Natural killer cell (primary cell): ENCODE data around the gene PPP1R1A. TPM values are rescaled to one million over a fixed set of nuclear protein-coding genes. Genes with fewer than 3 reads are reported as not detected.

Experiments
- ATAC-seq, 3 donors: fragments of 150-1000 bp in 2 of 3; fragments of 200-7000 bp in 1 of 3; cut with Tn5 transposase; 1 replicate in 1 of 3; 2 replicates in 2 of 3; pipeline ENCODE4 v1.10.0; 2021; ENCODE audit warnings: mild to moderate bottlenecking in 2 of 3, moderate library complexity in 2 of 3
- DNase-seq, 2 donors: peaks; one replicate each; pipeline versions ENCODE4 v3.0.0 to v3.0.0-alpha.2; 2013 to 2021; ENCODE audit warnings: mixed read lengths in 1 of 2
- H3K27ac ChIP-seq: one replicate; pipeline ENCODE4 v1.5.1; 2013; ENCODE audit warnings: mild to moderate bottlenecking, low read length
- H3K27me3 ChIP-seq: one replicate; pipeline ENCODE4 v1.6.1; 2013; ENCODE audit warnings: low read length; ENCODE audit not compliant: control insufficient read depth, insufficient read depth
- H3K36me3 ChIP-seq: one replicate; pipeline ENCODE4 v1.6.1; 2013; ENCODE audit warnings: low read length; ENCODE audit not compliant: control insufficient read depth, insufficient read depth
- H3K4me1 ChIP-seq: one replicate; pipeline ENCODE4 v1.6.1; 2013; ENCODE audit warnings: low read length; ENCODE audit not compliant: control insufficient read depth, insufficient read depth
- H3K4me3 ChIP-seq: one replicate; pipeline ENCODE4 v1.5.1; 2013; ENCODE audit warnings: low read length
- H3K9me3 ChIP-seq: one replicate; pipeline ENCODE4 v1.6.1; 2013; ENCODE audit warnings: low read length; ENCODE audit not compliant: control insufficient read depth, insufficient read depth
- H3K27ac Mint-ChIP-seq, 2 donors: one replicate each; pipeline ENCODE4 v1.8.0; 2022; ENCODE audit warnings: mild to moderate bottlenecking in 2 of 2, mixed read lengths in 2 of 2, moderate library complexity in 1 of 2
- H3K27me3 Mint-ChIP-seq, 2 donors: one replicate each; pipeline ENCODE4 v1.8.0; 2022; ENCODE audit warnings: low read depth in 2 of 2, mixed read lengths in 2 of 2
- H3K36me3 Mint-ChIP-seq: one replicate; pipeline ENCODE4 v1.8.0; 2022; ENCODE audit warnings: mixed read lengths
- H3K4me1 Mint-ChIP-seq, 2 donors: one replicate each; pipeline ENCODE4 v1.8.0; 2022; ENCODE audit warnings: mixed read lengths in 2 of 2
- H3K4me3 Mint-ChIP-seq: one replicate; pipeline ENCODE4 v1.8.0; 2022; ENCODE audit warnings: mild to moderate bottlenecking, moderate library complexity, mixed read lengths
- H3K9me3 Mint-ChIP-seq, 2 donors: one replicate each; pipeline ENCODE4 v1.8.0; 2022; ENCODE audit warnings: mixed read lengths in 2 of 2
- CTCF ChIP-seq: fragments of 200-600 bp; IDR thresholded peaks from one replicate; pipeline ENCODE4 v1.8.0; 2022; ENCODE audit warnings: antibody characterized with exemption
- WGBS: methylation state at CpG from one replicate; pipeline ENCODE4 v1.1.7; 2013; ENCODE audit warnings: missing lambda C conversion rate; ENCODE audit not compliant: insufficient coverage; 5-methylcytosine and 5-hydroxymethylcytosine counted together
- intact Hi-C: fragments of 100-400 bp; cut with micrococcal nuclease; formaldehyde crosslinking; loops from one replicate; pipeline ENCODE4 v1.14.2; 2022
- total RNA-seq, 4 donors: library from RNA; stranded (reverse); fragments of 120-200 nt in 1 of 4; gene quantifications; one replicate each; pipeline versions ENCODE4 v1.2.3 to v1.2.4, GENCODE V29; 2013 to 2022

PPP1R1A gene
- total RNA-seq, 3 donors from 2014 or later (not counting 1 experiment from before 2014, with no cell fraction given) = not detected

DNA sequence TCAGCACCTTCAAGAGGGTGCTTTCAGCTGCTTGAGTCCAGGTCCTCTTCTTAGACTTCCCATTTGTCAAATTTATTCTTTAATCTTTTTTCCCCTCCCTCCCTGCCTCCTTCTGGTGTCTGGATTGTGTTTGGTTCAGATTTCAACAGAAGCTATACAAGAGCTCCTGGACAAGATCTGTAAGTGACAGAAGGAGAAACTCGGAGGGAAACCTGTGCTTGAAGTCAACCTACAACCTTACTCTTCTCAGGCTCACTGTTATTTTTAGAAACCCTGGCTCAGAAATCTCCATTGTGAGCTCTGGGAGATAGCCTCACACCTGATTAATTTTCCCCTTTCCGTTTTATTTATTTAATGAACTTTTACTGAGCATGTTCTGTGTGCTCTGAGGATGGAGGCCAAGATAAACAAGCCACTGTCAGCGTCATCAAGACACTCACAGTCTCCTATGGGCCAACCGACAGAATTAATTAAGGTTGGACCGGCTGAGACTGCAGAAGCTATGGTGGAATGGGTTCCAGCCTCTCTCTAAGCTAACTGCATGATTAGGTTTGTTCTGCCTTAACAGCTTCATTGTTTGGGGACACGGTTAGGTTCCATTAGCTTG, 25.6 kb downstream of the PPP1R1A start:
- H3K36me3 Mint-ChIP-seq = no peaks in the 10 kb centered on the region
- intact Hi-C loops = no loop called here

DNA sequence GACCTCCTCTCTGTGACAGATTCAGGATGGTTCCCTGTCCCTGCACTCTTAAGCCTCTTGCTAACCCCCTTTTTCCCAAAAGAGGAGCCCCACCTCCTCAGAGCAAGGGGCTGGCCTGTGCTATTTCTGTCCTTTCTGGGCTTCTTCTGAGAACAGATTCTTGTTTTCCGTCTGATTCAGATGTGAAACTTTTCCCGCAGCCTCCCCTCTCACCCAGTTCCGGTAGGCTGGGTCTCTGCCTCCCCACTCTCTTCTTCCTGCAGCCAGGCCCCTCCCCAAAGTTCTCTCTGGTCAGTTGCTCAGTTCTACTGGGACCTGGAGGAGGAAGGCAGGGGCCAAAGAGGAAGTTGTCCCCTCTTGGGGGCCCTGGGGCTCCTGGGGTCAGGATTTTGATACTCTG, 27.3 kb downstream of the PPP1R1A start:
- Mint-ChIP-seq H3K4me1 (peaks cover 15 to 29% of the 10 kb centered on the region in 2 donors), H3K27ac (peak overlapping the region; percentile 37 to 86), H3K4me3 (peak overlapping the region; percentile 88), H3K27me3 (no peaks in the 10 kb centered on the region), H3K9me3 (no peaks in the 10 kb centered on the region), H3K36me3 (no peaks in the 10 kb centered on the region)
- Histone ChIP-seq H3K4me1 (peaks cover 17% of the 10 kb centered on the region), H3K36me3 (no peaks in the 10 kb centered on the region), H3K27me3 (no peaks in the 10 kb centered on the region), H3K27ac (no peak overlapping the region), H3K9me3 (no peaks in the 10 kb centered on the region), H3K4me3 (peak overlapping the region; percentile 48)
- ATAC-seq = no peak
- TF ChIP-seq CTCF = no peak
- WGBS = 12% methylated on average over 3 of the region's 3 CpGs
- intact Hi-C loops = no loop called here
- peak in 1 of 2 donors; percentile 15 for DNase-seq

More for the DNA sequence above, 25.6 kb downstream of the PPP1R1A start:
- Mint-ChIP-seq H3K4me3 (no peak overlapping the region), H3K4me1 (peaks cover 15 to 29% of the 10 kb centered on the region in 2 donors), H3K27ac (peak overlapping the region in 1 of 2 donors; percentile 86), H3K27me3 (no peaks in the 10 kb centered on the region), H3K9me3 (no peaks in the 10 kb centered on the region)
- Histone ChIP-seq H3K4me1 (peaks cover 17% of the 10 kb centered on the region), H3K36me3 (no peaks in the 10 kb centered on the region), H3K4me3 (no peak overlapping the region), H3K27ac (no peak overlapping the region), H3K9me3 (no peaks in the 10 kb centered on the region), H3K27me3 (no peaks in the 10 kb centered on the region)
- 96% methylated on average over 6 of the region's 6 CpGs for WGBS
- DNase-seq (no peak), ATAC-seq (no peak)
- TF ChIP-seq CTCF = no peak

GRCh38 chr12:54560374-54560858, 28.0 kb downstream of the PPP1R1A start:
- Mint-ChIP-seq H3K4me1 (peaks cover 15 to 29% of the 10 kb centered on the region in 2 donors), H3K27ac (peak overlapping the region; percentile 37 to 86), H3K4me3 (peak overlapping the region; percentile 88), H3K9me3 (no peaks in the 10 kb centered on the region), H3K36me3 (no peaks in the 10 kb centered on the region), H3K27me3 (no peaks in the 10 kb centered on the region)
- ATAC-seq (peak; percentile 100), DNase-seq (peak; percentile 82 to 92)
- H3K36me3 ChIP-seq = no peaks in the 10 kb centered on the region
- peaks cover 17% of the 10 kb centered on the region for H3K4me1 ChIP-seq
- intact Hi-C loops = loop anchor here (1.0 kb wide), 1 partner anchor 63 kb away; the partner anchor contains the start of gene NCKAP1L
- peak overlapping the region; percentile 48 for H3K4me3 ChIP-seq
- 7% methylated on average over 14 of the region's 14 CpGs for WGBS
- peak overlapping the region; percentile 59 for H3K27ac ChIP-seq
- TF ChIP-seq CTCF = no peak
- no peaks in the 10 kb centered on the region for H3K9me3 ChIP-seq
- H3K27me3 ChIP-seq = no peaks in the 10 kb centered on the region
